ENCODE data around the gene WASL.

DNA sequence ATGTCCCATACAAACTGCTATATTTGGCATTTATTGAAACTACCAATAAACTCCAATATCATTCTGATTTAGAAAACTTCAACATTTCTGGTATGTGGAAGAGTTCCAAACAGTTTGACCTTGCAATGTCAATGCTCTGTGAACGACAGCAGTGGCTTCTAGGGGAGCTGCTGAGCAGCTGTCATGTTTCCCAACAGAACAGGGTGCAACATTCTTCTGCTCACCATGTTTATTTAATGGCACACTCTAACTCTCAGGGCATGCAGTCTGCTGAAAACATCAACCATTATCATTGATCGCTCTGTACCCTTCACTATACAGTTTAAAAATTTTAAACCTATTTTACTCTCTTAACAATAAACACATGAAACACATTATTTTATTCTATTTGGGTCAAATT lies 67.2 kb downstream of the WASL start:
- TF ChIP-seq NFRKB (IDR thresholded peaks at IDR 0.05): no peak
- no peak for TF ChIP-seq SUZ12 (IDR thresholded peaks at IDR 0.05)
- TF ChIP-seq, protein P1, sequence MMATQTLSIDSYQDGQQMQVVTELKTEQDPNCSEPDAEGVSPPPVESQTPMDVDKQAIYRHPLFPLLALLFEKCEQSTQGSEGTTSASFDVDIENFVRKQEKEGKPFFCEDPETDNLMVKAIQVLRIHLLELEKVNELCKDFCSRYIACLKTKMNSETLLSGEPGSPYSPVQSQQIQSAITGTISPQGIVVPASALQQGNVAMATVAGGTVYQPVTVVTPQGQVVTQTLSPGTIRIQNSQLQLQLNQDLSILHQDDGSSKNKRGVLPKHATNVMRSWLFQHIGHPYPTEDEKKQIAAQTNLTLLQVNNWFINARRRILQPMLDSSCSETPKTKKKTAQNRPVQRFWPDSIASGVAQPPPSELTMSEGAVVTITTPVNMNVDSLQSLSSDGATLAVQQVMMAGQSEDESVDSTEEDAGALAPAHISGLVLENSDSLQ (IDR thresholded peaks at IDR 0.05): no peak
- no peak for TF ChIP-seq ZNF384 (IDR thresholded peaks at IDR 0.05)
- no peak for TF ChIP-seq L3MBTL2 (conservative IDR thresholded peaks at IDR 0.05)
- no peak for TF ChIP-seq BHLHE40 (IDR thresholded peaks at IDR 0.05; ENCODE audit: borderline replicate concordance)
- no peak for TF ChIP-seq HDGF (IDR thresholded peaks at IDR 0.05; ENCODE audit: borderline replicate concordance)

Measured in HEK293T (cell line).